GM18499 (cell line): Measurements from ENCODE around the gene IPCEF1.
A peak's percentile ranks its signal among the peaks of the same experiment; 100 is the strongest.

Experiments
- ATAC-seq: cut with Tn5 transposase; IDR thresholded peaks from one replicate; pipeline ENCODE4 v1.9.1; 2021; ENCODE audit warnings: moderate number of reproducible peaks; ENCODE audit not compliant: insufficient read depth, unreplicated experiment

The IPCEF1 gene

GRCh38 chr6:154298297-154298696, 58.3 kb downstream of the IPCEF1 start:
- ATAC-seq, result no peak

GRCh38 chr6:154297721-154298120, 58.9 kb downstream of the IPCEF1 start:
- ATAC-seq, result no peak

- ATAC-seq, result no peak
These were observed 59.4 kb downstream of the IPCEF1 start for GRCh38 chr6:154297210-154297609.

GRCh38 chr6:154295733-154296132, 60.9 kb downstream of the IPCEF1 start:
- no peak for ATAC-seq

- ATAC-seq, result no peak
These were observed 63.6 kb downstream of the IPCEF1 start for GRCh38 chr6:154292855-154293519.

GRCh38 chr6:154292066-154292465, 64.5 kb downstream of the IPCEF1 start:
- no peak for ATAC-seq

GRCh38 chr6:154289818-154290508, 66.6 kb downstream of the IPCEF1 start:
- ATAC-seq, result no peak

DNA sequence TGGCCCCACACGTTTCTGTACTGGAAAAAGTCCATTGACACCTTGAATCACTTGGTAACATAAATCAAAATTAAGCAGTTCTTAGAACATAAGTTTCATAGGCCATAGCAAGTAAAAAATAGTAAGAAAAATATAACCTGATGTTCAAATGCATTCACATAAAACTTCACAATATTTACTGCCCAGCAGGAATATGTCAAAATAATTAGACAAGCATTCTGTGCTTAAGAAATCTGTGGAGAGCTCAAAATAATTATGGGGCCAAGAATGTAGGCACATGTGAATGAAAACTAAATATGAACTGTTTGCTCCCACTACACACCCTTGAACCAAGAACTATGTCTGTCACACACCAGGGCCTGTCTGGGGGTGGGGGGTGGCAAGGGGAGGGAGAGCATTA, 70.8 kb downstream of the IPCEF1 start:
- ATAC-seq, result no peak

GRCh38 chr6:154284313-154284853, 72.2 kb downstream of the IPCEF1 start:
- no peak for ATAC-seq

DNA sequence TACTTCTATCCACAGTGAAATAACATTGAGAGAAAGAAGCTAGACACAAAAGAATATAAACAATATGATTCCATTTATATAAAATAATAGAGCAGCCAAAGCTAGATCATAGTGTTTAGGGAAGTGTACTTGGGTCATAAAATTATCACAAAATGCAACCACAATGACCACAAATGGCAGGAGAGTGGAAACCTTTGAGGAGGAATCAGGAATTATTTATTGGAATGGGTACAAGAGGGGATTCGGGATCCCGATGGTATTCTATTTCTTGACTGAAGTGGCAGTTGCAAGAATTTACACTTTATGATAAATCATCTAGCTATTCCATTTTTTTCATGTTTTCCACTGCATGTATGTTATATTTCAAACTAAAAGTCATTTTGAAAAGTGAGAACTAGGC, 76.1 kb downstream of the IPCEF1 start:
- ATAC-seq, result no peak

DNA sequence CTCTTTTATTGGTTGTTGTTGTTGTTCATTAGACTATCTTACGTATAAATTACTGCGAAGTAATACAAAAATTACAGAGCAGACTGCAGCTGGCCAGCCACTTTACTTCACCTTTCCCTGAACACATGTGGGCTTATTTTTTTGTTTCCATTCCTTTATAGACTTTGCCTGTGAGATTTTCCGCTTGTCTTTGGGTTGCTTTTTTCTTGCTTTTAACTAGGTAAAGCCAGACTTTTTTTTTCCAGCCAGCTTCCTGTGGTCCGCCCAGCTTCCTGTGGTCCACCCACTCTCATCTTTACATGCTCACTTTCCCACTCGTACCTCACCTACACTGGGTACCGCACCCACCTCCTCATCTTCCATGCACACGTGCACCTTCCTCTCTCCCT, 79.0 kb downstream of the IPCEF1 start:
- no peak for ATAC-seq

DNA sequence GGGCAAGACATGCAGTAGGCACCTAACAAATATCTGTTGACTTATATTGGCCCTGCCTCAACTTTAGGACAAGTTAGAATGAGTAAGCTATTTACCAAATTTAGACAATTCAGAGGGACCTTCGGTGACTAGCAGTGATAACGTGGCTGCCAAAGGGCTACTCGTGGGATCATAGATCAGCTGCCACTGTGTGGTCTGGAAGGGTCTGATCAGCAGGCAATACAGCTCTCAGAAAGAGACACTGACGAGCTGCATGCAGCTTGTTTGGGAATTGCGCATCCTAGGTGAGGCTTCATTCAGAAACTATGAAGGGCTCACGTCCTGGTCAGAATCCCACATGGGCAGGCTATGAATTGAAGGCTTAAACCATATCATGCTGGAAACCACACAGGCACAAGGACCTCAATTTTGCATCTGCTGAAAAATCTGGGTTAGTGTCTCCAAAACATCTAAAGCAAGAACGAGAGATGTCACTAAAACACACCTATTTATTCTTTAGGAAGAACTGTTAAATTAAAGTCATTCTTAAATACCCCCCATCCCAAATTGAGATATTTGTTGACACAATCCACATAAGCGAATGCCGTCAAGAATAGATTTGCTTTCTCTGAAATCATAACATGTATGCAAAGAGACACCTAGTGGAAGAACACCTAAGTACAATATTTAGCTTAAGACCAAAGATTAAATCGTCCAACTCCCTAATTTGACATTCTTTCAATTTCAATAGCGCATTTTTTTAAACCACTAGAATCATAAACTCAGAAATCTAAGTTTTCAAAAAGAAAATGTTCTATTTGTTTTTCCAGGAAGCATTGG, 79.6 kb downstream of the IPCEF1 start:
- no peak for ATAC-seq

GRCh38 chr6:154274168-154274567, 82.4 kb downstream of the IPCEF1 start:
- ATAC-seq, result no peak

GRCh38 chr6:154268486-154268885, 88.1 kb downstream of the IPCEF1 start:
- no peak for ATAC-seq

- no peak for ATAC-seq
These were observed 89.0 kb downstream of the IPCEF1 start for GRCh38 chr6:154267508-154268106.

- no peak for ATAC-seq
These were observed 90.0 kb downstream of the IPCEF1 start for GRCh38 chr6:154266560-154267099.

GRCh38 chr6:154261688-154262397, 94.8 kb downstream of the IPCEF1 start:
- ATAC-seq, result no peak

GRCh38 chr6:154258064-154258757, 98.4 kb downstream of the IPCEF1 start:
- peak; percentile 88 for ATAC-seq

DNA sequence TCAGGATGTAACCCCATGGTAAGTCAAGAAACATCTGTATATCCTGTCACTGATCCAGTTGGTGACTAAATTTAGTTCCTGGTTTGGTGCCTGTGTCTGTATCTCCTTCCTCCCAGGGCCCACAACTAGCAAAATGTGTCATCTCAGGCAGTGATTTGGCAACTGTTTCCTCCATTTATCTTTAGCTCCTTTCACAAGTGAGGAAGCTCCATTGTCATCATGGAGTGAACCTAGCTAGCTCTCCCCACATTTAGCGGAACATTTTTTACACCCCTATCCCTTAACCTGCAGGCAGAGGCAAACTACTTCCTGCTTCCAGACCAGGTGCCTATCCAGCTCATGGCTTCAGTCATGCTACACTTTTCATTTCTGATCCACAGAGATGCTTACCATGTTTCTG, 99.5 kb downstream of the IPCEF1 start:
- ATAC-seq, result no peak
